LoVo (cell line): ENCODE measurements around the gene PTPN11.
"Not testable (repeated sequence)": the region's sequence is repeated elsewhere in the genome, so short reads cannot be mapped to it uniquely, and the experiment has no call there.

Source experiments
- DNase-seq: peaks from one replicate; pipeline ENCODE4 v3.0.0-alpha.2; 2016; ENCODE audit warnings: low spot score

Gene PTPN11

GRCh38 chr12:112409064-112409905, 9.5 kb upstream of the PTPN11 start, which contains the start of gene RPL6:
Gene RPL6 (minus strand): TSS chr12:112409605. CDS start chr12:112408656, 949 bp downstream.
- DNase-seq, result peak; percentile 95

- no peak for DNase-seq
Measured at GRCh38 chr12:112409906-112410244, 8.9 kb upstream of the PTPN11 start.

GRCh38 chr12:112413855-112414625, 4.7 kb upstream of the PTPN11 start:
- no peak for DNase-seq

- DNase-seq, result not testable (repeated sequence)
Measured at GRCh38 chr12:112415457-112415856, 3.3 kb upstream of the PTPN11 start.

- no peak for DNase-seq
Measured at GRCh38 chr12:112418273-112418607, 507 bp upstream of the PTPN11 start.

GRCh38 chr12:112419297-112420133, 768 bp downstream of the PTPN11 start:
- peak; percentile 76 for DNase-seq

GRCh38 chr12:112420740-112421139, 2.0 kb downstream of the PTPN11 start:
- no peak for DNase-seq

- DNase-seq, result no peak
Measured at GRCh38 chr12:112421363-112421762, 2.6 kb downstream of the PTPN11 start.

- no peak for DNase-seq
Measured at GRCh38 chr12:112422531-112422930, 3.8 kb downstream of the PTPN11 start.

GRCh38 chr12:112424126-112424525, 5.4 kb downstream of the PTPN11 start:
- DNase-seq, result no peak

- no peak for DNase-seq
Measured at GRCh38 chr12:112425582-112426382, 7.0 kb downstream of the PTPN11 start.

GRCh38 chr12:112427760-112428159, 9.0 kb downstream of the PTPN11 start:
- no peak for DNase-seq

GRCh38 chr12:112430929-112431328, 12.2 kb downstream of the PTPN11 start:
- DNase-seq, result no peak

- DNase-seq, result no peak
Measured at GRCh38 chr12:112431965-112432364, 13.2 kb downstream of the PTPN11 start.

GRCh38 chr12:112433551-112433950, 14.8 kb downstream of the PTPN11 start:
- no peak for DNase-seq

GRCh38 chr12:112438645-112439044, 19.9 kb downstream of the PTPN11 start:
- DNase-seq, result not testable (repeated sequence)

- DNase-seq, result no peak
Measured at GRCh38 chr12:112439769-112440168, 21.0 kb downstream of the PTPN11 start.

GRCh38 chr12:112440653-112441052, 21.9 kb downstream of the PTPN11 start:
- not testable (repeated sequence) for DNase-seq

GRCh38 chr12:112443916-112444315, 25.2 kb downstream of the PTPN11 start:
- no peak for DNase-seq

- DNase-seq, result no peak
Measured at GRCh38 chr12:112446008-112446725, 27.4 kb downstream of the PTPN11 start.

GRCh38 chr12:112447106-112447505, 28.4 kb downstream of the PTPN11 start:
- DNase-seq, result no peak
